CD14-positive monocyte (primary cell): ENCODE results near the gene OR12D2. TPM values are rescaled to one million over a fixed set of nuclear protein-coding genes. Genes with fewer than 3 reads are reported as not detected.

ENCODE experiments used
- DNase-seq, 3 donors: peaks; one replicate each; pipeline ENCODE4 v3.0.0-alpha.2; 2011 to 2022
- H2AFZ ChIP-seq: 2 replicates; pipeline ENCODE4 v1.6.0; 2012; ENCODE audit warnings: mild to moderate bottlenecking, low read depth, low read length, inconsistent platforms; ENCODE audit not compliant: insufficient read depth, poor library complexity, severe bottlenecking
- H3K27ac ChIP-seq, 2 donors: 1 replicate in 1 of 2; 2 replicates in 1 of 2; pipeline ENCODE4 v1.5.1; 2012 to 2013; ENCODE audit warnings: low read length in 2 of 2, control low read depth in 1 of 2, inconsistent platforms in 1 of 2, low read depth in 1 of 2, mild to moderate bottlenecking in 1 of 2
- H3K27me3 ChIP-seq, 2 donors: one replicate each; pipeline versions ENCODE4 v1.6.0 to v1.6.1; 2011 to 2013; ENCODE audit warnings: low read length in 2 of 2; ENCODE audit not compliant: control insufficient read depth in 2 of 2, insufficient read depth in 2 of 2
- H3K36me3 ChIP-seq, 2 donors: replicated peaks in 1 of 2; 1 replicate in 1 of 2; 2 replicates in 1 of 2; pipeline versions ENCODE4 v1.5.1 to v1.6.1; 2012 to 2013; ENCODE audit warnings: low read length in 2 of 2, control low read depth in 1 of 2, inconsistent platforms in 1 of 2, mild to moderate bottlenecking in 1 of 2; ENCODE audit not compliant: insufficient read depth in 2 of 2, control insufficient read depth in 1 of 2
- H3K4me1 ChIP-seq, 2 donors: 1 replicate in 1 of 2; 2 replicates in 1 of 2; pipeline versions ENCODE4 v1.5.1 to v1.6.1; 2012 to 2013; ENCODE audit warnings: low read length in 2 of 2, control low read depth in 1 of 2, inconsistent platforms in 1 of 2, mild to moderate bottlenecking in 1 of 2, moderate library complexity in 1 of 2; ENCODE audit not compliant: insufficient read depth in 2 of 2, control insufficient read depth in 1 of 2
- H3K4me2 ChIP-seq: replicated peaks from 2 replicates; pipeline ENCODE3; 2012; ENCODE audit warnings: low read length, moderate library complexity, mild to moderate bottlenecking; ENCODE audit not compliant: poor library complexity, severe bottlenecking; ENCODE audit errors: extremely low read depth
- H3K4me3 ChIP-seq, 3 experiments: fragments of 200-600 bp in 1 of 3; sonication (generic) in 1 of 3; replicated peaks in 1 of 3; 1 replicate in 2 of 3; 2 replicates in 1 of 3; pipeline ENCODE4 v1.5.1; 2011 to 2013; ENCODE audit warnings: low read length in 3 of 3, mild to moderate bottlenecking in 3 of 3, control low read depth in 2 of 3, low read depth in 2 of 3, inconsistent platforms in 1 of 3, moderate library complexity in 1 of 3
- H3K79me2 ChIP-seq: 2 replicates; pipeline ENCODE4 v1.6.0; 2012; ENCODE audit warnings: mild to moderate bottlenecking, control low read depth, inconsistent platforms, low read length, moderate library complexity; ENCODE audit not compliant: insufficient read depth
- H3K9ac ChIP-seq: 2 replicates; pipeline ENCODE4 v1.6.0; 2017; ENCODE audit warnings: low read length, mild to moderate bottlenecking; ENCODE audit not compliant: insufficient read depth, poor library complexity, severe bottlenecking
- H3K9me3 ChIP-seq, 2 donors: replicated peaks in 1 of 2; 1 replicate in 1 of 2; 2 replicates in 1 of 2; pipeline versions ENCODE4 v1.5.1 to v1.6.1; 2012 to 2013; ENCODE audit warnings: low read length in 2 of 2, control low read depth in 1 of 2; ENCODE audit not compliant: control insufficient read depth in 1 of 2, insufficient read depth in 1 of 2
- H4K20me1 ChIP-seq: 2 replicates; pipeline ENCODE4 v1.6.0; 2012; ENCODE audit warnings: mild to moderate bottlenecking, low read length, control low read depth, moderate library complexity; ENCODE audit not compliant: insufficient read depth
- H3K27ac Mint-ChIP-seq, 7 donors: one replicate each; pipeline ENCODE4 v1.8.0; 2020; ENCODE audit warnings: mild to moderate bottlenecking in 7 of 7, mixed read lengths in 7 of 7, moderate library complexity in 6 of 7, inconsistent platforms in 2 of 7
- H3K27me3 Mint-ChIP-seq, 3 donors: one replicate each; pipeline ENCODE4 v1.8.0; 2021 to 2022; ENCODE audit warnings: low read depth in 3 of 3, mild to moderate bottlenecking in 3 of 3, mixed read lengths in 3 of 3, moderate library complexity in 3 of 3, inconsistent platforms in 1 of 3
- H3K36me3 Mint-ChIP-seq, 2 donors: one replicate each; pipeline ENCODE4 v1.8.0; 2020; ENCODE audit warnings: mixed read lengths in 2 of 2, inconsistent platforms in 1 of 2, mild to moderate bottlenecking in 1 of 2
- H3K4me1 Mint-ChIP-seq: one replicate; pipeline ENCODE4 v1.8.0; 2020; ENCODE audit warnings: mild to moderate bottlenecking, mixed read lengths
- H3K4me3 Mint-ChIP-seq, 2 donors: one replicate each; pipeline ENCODE4 v1.8.0; 2020; ENCODE audit warnings: mild to moderate bottlenecking in 2 of 2, mixed read lengths in 2 of 2, moderate library complexity in 1 of 2
- H3K9me3 Mint-ChIP-seq, 7 donors: one replicate each; pipeline ENCODE4 v1.8.0; 2020 to 2022; ENCODE audit warnings: mixed read lengths in 7 of 7, mild to moderate bottlenecking in 6 of 7, moderate library complexity in 6 of 7, inconsistent platforms in 2 of 7
- CTCF ChIP-seq: fragments of 200-600 bp; IDR thresholded peaks from one replicate; pipeline ENCODE4 v1.8.0; 2022; ENCODE audit warnings: antibody characterized with exemption, mild to moderate bottlenecking
- WGBS: methylation state at CpG from one replicate; pipeline ENCODE4 v1.1.5; 2013; ENCODE audit warnings: missing lambda C conversion rate; ENCODE audit not compliant: insufficient coverage; 5-methylcytosine and 5-hydroxymethylcytosine counted together
- intact Hi-C, 2 donors: fragments of 100-400 bp; cut with micrococcal nuclease; formaldehyde crosslinking; loops; one replicate each; pipeline versions ENCODE4 v1.15.0 to v1.15.1; 2023
- polyA plus RNA-seq, 3 donors: library from polyadenylated mRNA; depleted of rRNA in 1 of 3; unstranded in 2 of 3; stranded (reverse) in 1 of 3; fragments of 300-500 nt in 2 of 3; fragments of >200 nt in 1 of 3; fragmentation: Illumina TruSeq in 2 of 3; gene quantifications; 1 replicate in 2 of 3; 2 replicates in 1 of 3; pipeline ENCODE4 v1.2.3, GENCODE V29; 2012 to 2021

The OR12D2 gene
- polyA plus RNA-seq, 3 donors, result not detected

- intact Hi-C loops, result no loop called here
- WGBS, result no CpG with 5 or more reads among the region's 2 CpGs
- Histone ChIP-seq H4K20me1 (no peaks in the 10 kb centered on the region), H2AFZ (no peak overlapping the region), H3K4me1 (no peaks in the 10 kb centered on the region), H3K36me3 (no peaks in the 10 kb centered on the region), H3K4me2 (no peak overlapping the region), H3K27me3 (no peaks in the 10 kb centered on the region), H3K4me3 (no peak overlapping the region), H3K9ac (no peak overlapping the region), H3K79me2 (no peaks in the 10 kb centered on the region), H3K9me3 (no peaks in the 10 kb centered on the region), H3K27ac (no peak overlapping the region)
- Mint-ChIP-seq H3K36me3 (no peaks in the 10 kb centered on the region), H3K9me3 (peaks cover 0 to 2% (median 0%) of the 10 kb centered on the region in 7 donors), H3K4me1 (no peaks in the 10 kb centered on the region), H3K27ac (no peak overlapping the region), H3K4me3 (no peak overlapping the region), H3K27me3 (peaks cover 2 to 8% (median 3%) of the 10 kb centered on the region in 3 donors)
- no peak for TF ChIP-seq CTCF
- no peak for DNase-seq
Measured at GRCh38 chr6:29399525-29399924, 4.1 kb downstream of the OR12D2 start.

GRCh38 chr6:29403801-29404200 lies 8.4 kb downstream of the OR12D2 start:
- no peak overlapping the region for H3K4me3 Mint-ChIP-seq

More at GRCh38 chr6:29403801-29404200, 8.4 kb downstream of the OR12D2 start:
- TF ChIP-seq CTCF, result no peak
- no CpG with 5 or more reads among the region's 1 CpG for WGBS
- Histone ChIP-seq H3K79me2 (no peaks in the 10 kb centered on the region), H3K9me3 (peaks cover 0 to under 1% of the 10 kb centered on the region in 2 donors), H3K27me3 (no peaks in the 10 kb centered on the region), H3K9ac (no peak overlapping the region), H3K36me3 (no peaks in the 10 kb centered on the region), H3K4me2 (no peak overlapping the region), H3K27ac (no peak overlapping the region), H3K4me1 (no peaks in the 10 kb centered on the region), H3K4me3 (no peak overlapping the region), H2AFZ (no peak overlapping the region), H4K20me1 (no peaks in the 10 kb centered on the region)
- Mint-ChIP-seq H3K4me1 (no peaks in the 10 kb centered on the region), H3K9me3 (peaks cover 0 to 9% (median 2%) of the 10 kb centered on the region in 7 donors), H3K27me3 (peaks cover 0 to 3% (median 1%) of the 10 kb centered on the region in 3 donors), H3K27ac (no peak overlapping the region), H3K36me3 (no peaks in the 10 kb centered on the region)
- no peak for DNase-seq
- intact Hi-C loops, result no loop called here
